ENCODE results near the gene ZFYVE19.

DNA sequence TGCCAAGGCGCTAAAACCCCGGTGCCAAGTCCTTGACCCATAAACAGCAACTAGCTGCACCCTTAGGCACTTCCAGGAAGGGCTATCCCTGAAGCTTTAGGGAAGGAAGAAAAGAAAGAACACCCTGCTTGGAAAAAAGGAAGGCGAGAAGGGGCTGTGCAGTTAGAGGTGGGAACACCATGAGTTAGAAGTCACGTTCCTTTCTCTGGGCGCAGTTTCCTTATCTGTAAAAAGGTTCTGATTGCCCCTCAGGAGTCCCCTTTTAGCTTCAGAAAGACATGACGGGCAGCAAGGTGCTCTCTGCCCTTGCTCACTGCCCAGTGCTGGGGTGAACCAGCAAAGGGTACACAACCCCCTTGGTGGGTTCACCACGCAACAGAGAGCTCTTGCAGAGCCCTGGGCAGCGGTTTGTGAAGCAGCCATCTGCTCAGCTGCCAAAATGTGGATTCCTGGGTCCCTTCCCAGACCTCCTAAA is 42.2 kb upstream of the ZFYVE19 start:
- TF ChIP-seq CTCF (IDR thresholded peaks at IDR 0.05) (no peak), POLR2A (IDR thresholded peaks at IDR 0.05) (no peak)
